HG03196 (cell line): Measurements from ENCODE around the gene CACNA1A.
"Not testable (repeated sequence)": the region's sequence is repeated elsewhere in the genome, so short reads cannot be mapped to it uniquely, and the experiment has no call there.

ENCODE experiments used
- ATAC-seq: cut with Tn5 transposase; IDR thresholded peaks from one replicate; pipeline ENCODE4 v1.9.1; 2021; ENCODE audit not compliant: unreplicated experiment

Gene CACNA1A

DNA sequence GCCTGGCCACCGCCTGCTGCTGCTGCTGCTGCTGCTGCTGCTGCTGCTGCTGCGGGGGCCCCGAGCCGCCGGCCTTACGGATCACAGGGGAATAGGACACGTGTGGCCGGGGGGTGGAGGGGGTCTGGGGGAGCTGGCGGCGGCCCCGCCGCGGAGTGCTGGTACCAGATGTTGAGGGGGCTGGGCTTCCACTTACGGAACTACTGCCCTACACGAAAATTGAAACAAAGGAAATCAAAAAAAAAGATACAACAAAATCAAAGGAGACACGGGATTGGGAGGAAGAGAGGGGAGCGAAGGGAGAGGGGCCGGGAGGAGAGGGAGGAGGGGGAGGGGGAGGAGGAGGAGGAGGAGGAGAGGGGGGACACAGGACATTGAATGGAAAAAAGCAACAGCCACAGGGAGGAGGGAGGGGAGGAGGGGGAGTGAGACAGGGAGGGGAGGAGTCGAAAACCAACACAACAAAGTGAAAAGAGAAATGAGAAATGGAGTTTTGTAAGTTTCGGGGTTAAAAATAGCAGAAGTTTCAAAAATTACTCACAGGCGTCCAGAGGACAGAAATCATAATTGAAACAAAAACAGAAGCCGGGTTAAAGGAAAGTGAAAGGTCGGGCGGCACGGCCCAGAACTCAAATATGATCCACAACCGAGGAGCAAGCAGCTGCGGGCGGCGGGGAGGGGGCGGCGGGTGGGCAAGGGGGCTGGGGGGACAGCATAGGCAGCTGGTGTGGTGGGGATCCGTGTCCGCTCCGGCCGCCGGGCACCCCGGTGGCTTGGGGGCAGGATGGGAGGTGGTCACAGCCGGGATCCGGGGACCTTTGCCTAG is 298.2 kb downstream of the CACNA1A start:
- ATAC-seq: peak; percentile 41

DNA sequence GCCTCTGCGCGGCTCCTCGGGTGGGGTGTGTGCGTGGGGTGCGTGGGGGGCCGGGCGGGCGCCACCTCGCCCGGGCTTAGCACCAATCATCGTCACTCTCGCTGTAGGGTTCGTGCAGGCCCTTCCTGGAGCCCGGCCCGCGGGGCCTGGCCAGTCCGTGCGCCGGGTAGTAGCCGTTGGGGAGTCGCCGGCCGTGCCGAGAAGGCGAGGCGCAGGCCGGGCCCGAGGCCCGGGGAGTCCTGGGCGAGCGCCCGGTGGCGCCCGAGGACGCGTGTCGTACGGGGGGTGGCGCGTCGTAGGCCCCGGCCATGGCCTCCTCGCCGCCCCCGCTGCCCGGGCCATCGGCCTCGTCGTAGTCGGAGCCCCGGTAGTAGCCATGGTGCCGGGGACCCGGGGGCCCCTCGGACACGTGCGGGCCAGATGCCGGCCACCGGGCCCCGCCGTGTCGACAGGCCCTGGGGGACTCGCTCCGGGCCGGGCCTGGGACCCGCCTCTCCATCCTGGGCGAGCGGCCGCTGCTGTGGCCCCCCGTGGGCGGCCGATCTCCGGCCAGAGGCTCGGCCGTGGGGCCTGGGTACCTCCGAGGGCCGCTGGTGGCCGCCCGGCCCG is 298.9 kb downstream of the CACNA1A start:
- ATAC-seq: no peak

DNA sequence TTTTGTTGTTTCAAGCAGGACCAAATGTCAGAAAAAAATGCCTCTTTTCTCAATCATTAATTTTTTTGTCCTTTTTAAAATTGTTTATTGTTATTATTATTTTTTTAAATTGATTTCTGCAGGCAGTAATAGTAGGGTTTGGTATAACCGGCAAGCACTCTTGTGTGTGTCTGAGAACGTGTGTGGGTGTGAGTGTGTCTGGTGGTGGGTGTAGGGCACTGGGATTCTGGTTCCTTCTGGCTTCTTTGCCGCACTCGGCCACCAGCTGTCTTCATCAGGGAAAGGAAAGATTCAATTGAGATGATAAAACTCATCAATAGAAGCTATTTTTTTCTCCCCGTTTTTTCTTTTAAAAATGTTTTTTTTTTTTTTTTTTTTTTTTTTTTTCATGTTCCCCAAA is 299.7 kb downstream of the CACNA1A start:
- no peak for ATAC-seq

DNA sequence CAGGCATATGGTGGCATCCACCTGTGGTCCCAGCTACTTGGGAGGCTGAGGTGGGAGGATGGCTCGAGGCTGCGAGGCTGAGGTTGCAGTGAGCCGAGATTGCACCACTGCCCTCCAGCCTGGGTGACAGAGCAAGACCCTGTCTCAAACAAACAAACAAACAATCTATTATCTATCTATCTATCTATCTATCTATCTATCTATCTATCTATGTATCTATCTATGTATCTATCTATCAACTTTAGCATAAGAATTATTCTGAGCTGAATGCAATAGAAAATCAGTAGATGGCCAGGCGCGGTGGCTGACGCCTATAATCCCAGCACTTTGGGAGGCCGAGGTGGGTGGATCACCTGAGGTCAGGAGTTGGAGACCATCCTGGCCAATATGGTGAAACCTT is 304.2 kb downstream of the CACNA1A start:
- ATAC-seq: not testable (repeated sequence)

DNA sequence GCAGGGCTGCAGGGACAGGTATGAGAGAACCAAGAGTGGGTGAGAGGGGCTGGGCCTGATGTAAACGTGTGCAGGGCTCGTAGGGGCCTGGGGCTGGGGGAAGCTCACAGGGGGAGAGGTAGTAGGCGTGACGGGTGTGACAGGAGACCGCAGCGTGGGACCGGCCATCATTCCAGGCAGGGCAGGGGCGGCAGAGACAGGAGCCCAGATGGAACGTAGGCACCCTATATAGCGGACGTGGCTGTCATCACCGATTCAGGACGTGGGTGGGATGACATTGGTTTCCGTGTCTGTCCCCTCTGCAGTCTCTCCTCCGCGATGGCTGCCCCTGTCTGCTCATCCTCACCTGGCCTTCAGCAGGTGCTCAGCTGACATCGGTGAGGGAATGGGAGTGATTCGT is 307.6 kb downstream of the CACNA1A start:
- no peak for ATAC-seq

DNA sequence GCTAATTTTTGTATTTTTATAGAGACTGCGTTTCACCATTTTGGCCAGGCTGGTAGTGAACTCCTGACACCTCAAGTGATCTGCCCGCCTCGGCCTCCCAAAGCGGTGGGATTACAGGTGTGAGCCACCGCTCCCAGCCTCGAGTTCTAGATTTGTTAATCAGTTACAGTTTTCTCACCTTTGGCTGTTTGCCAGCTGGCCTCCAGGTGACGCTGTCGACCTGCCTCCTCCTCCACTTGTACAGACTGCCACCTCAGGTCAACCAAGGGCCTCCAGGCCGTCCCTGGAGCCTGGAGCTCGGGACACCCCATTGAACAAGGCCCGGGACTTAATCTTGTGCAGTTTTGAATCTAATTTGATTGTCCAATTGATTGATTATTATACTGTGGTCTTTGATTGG is 310.6 kb downstream of the CACNA1A start:
- ATAC-seq: no peak

DNA sequence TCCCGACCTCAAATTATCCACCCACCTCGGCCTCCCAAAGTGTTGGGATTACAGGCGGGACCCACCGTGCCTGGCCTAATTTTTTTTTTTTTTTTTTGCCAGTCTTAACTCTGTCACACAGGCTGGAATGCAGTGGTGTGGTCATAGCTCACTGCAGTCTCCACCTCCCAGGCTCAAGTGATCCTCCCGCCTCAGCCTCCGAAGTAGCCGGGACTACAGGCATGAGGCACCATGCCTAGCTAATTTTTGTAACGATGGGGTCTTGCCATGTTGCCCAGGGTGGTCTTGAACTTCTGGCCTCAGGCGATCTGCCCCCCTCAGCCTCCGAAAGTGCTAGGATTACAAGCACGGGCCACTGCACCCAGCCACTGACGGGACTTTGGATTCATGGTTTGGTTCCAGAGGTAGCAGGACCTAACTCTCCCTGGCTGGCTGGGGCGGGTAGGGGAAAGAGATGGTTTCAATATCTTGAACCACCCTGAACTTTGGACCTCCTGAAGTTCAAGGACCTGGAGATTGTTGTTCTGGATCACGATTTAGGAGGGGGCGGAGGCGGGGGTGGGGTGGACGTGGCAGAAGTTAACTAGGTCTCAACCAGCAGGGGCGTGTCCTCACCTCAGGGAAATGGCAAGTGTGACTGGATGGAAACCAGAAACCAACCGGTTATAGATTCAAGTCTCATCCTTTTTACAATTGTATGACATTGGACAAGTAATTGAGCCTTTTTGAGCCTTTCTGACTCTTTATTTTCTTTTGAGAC is 315.3 kb downstream of the CACNA1A start:
- no peak for ATAC-seq

DNA sequence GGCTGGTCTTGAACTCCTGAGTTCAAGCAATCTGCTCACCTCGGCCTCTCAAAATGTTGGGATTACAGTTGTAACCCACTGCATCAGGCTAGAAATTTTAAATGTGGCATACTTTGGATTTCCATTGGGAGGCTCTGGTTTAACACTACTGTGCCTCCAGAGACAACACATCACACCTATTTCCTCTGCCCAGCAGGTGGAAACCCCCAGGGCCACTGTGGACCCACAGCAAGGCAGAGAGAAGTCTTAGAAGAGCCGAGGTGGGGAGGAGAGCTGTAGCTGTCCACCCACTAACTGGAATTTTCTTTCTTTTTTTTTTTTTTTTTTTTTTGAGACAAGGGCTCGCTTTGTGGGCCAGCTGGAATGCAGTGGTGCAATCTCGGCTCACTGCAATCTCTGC is 316.7 kb downstream of the CACNA1A start:
- no peak for ATAC-seq

DNA sequence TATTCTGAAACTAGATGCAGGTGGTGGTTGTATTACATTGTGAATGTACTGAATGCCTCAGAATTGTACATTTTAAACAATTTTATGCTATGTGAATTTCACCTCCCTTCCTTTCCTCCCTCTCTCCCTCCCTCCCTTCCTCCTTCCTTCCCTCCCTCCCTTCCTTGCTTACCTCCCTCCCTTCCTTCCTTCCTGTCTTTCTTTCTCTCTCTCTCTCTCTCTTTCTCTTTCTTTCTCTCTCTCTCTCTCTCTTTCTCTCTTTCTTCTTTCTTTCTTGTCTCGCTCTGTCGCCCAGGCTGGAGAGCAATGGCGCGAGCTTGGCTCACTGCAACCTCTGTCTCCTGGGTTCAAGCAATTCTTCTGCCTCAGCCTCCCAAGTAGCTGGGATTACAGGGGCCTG is 318.9 kb downstream of the CACNA1A start:
- no peak for ATAC-seq

DNA sequence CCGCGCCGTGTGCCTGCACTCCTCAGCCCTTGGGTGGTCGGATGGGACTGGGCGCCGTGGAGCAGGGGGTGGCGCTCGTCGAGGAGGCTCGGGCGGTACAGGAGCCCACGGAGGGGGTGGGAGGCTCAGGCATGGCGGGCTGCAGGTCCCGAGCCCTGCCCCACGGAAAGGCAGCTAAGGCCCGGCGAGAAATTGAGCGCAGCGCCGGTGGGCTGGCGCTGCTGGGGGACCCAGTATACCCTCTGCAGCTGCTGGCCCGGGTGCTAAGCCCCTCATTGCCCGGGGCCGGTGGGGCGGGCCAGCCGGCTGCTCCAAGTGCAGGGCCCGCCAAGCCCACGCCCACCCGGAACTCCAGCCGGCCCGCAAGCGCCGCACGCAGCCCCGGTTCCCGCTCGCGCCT is 319.6 kb downstream of the CACNA1A start:
- not testable (repeated sequence) for ATAC-seq

DNA sequence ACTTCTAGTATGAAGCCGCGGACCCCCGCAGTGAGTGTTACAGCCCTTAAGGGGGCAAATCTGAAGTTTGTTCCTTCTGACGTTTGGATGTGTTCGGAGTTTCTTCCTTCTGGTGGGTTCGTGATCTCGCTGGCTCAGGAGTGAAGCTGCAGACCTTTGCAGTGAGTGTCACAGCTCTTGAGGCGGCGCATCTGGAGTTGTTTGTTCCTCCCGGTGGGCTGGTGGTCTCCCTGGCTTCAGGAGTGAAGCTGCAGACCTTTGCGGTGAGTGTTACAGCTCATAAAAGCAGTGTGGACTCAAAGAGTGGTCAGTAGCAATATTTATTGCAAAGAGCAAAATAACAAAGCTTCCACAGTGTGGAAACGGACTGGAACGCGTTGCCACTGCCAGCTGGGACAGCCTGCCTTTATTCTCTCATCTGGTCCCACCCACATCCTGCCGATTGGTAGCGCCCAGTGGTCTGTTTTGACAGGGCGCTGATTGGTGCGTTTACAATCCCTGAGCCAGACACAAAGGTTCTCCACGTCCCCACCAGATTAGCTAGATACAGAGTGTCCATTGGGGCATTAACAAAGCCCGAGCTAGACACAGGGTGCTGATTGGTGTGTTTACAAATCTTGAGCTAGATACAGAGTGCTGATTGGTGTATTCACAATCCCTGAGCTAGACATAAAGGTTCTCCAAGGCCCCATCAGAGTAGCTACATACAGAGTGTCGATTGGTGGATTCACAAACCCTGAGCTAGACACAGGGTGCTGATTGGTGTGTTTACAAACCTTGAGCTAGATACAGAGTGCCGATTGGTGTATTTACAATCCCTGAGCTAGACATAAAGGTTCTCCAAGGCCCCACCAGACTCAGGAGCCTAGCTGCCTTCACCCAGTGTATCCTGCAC is 320.3 kb downstream of the CACNA1A start:
- ATAC-seq: not testable (repeated sequence)

DNA sequence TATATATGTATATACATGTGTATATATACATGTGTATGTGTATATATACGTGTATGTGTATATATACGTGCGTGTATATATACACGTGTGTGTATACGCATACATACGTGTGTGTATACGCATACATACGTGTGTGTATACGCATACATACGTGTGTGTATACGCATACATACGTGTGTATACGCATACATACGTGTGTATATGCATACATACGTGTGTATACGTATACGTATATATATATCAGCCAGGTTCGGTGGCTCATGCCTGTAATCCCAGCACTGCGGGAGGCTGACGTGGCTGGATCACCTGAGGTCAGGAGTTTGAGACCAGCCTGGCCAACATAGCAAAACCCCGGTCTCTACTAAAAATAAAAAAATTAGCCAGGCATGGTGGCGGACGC is 321.4 kb downstream of the CACNA1A start:
- ATAC-seq: not testable (repeated sequence)

DNA sequence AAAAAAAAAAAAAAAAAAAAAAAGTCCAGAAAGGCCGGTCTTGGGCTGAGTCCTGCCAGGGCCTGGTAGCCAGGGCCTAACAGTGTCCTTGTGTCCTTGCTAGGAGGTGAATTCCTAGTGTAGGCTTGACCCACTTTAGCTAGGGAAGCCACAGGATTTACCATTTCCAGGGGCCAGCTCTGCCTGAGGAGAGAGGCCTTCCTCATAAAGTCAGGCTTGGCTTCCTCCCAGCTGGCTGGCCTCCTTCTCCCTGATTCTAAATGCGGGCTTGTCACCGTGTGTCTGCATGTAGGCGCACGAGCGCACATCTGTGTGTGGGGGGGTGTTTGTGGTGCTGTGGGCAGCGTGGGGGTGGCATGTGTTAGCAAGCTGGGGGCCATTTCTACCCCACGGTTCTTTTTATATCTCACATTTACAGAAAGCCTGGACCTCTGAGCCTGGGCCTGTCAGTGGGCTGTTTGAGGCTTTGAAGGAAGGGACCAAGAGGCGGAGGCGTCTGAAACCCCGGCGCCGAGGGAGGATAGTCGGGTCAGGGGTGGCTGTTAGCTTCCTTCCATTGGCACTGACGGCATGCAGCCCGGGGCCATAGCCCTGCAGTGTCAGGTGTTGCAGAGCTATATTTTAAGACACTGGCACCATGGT is 324.4 kb downstream of the CACNA1A start:
- no peak for ATAC-seq

DNA sequence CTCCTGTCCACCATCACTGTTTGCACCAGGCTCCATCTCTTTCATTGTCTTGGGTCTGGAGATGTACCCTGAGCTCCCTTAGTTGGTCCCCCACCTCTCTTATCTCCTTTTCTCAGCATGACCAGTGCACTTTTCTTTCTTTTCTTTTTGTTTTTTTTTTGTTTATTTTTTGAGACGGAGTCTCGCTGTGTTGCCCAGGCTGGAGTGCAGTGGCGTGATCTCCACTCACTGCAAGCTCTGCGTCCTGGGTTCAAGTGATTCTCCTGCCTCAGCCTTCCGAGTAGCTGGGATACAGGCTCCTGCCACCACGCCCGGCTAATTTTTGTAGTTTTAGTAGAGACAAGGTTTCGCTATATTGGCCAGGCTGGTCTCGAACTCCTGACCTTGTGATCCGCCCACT is 328.0 kb downstream of the CACNA1A start:
- not testable (repeated sequence) for ATAC-seq

DNA sequence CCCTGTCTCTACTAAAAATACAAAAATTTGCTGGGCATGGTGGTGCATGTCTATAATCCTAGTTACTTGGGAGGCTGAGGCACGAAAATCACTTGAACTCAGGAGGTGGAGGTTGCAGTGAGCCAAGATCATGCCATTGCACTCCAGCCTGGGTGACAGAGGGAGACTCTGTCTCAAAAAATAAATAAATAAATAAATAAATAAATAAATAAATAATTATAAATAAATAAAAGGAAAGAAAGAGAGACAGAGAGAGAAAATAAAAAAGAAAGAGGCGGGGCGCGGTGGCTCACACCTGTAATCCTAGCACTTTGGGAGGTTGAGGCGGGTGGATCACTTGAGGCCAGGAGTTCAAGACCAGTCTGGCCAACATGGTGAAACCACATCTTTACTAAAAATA is 328.7 kb downstream of the CACNA1A start:
- ATAC-seq: not testable (repeated sequence)

DNA sequence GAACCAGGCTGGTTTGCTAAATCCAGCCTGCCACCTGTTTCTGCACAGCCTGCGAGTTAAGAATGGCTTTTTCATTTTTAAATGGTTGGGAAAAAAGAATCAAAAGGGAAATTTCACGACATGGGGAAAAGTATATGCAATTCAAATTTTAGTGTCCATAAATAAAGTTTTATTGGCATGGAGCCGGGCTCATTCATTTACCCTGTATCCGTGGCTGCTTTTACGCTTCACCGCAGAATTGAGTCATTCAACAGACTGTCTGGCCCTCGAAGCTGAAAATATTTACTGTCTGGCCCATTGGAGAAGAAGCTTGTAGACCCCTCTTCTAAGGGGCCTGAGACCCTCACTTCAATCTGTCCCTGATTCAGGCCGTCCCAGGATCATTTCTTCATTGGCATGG is 329.9 kb downstream of the CACNA1A start:
- ATAC-seq: no peak

DNA sequence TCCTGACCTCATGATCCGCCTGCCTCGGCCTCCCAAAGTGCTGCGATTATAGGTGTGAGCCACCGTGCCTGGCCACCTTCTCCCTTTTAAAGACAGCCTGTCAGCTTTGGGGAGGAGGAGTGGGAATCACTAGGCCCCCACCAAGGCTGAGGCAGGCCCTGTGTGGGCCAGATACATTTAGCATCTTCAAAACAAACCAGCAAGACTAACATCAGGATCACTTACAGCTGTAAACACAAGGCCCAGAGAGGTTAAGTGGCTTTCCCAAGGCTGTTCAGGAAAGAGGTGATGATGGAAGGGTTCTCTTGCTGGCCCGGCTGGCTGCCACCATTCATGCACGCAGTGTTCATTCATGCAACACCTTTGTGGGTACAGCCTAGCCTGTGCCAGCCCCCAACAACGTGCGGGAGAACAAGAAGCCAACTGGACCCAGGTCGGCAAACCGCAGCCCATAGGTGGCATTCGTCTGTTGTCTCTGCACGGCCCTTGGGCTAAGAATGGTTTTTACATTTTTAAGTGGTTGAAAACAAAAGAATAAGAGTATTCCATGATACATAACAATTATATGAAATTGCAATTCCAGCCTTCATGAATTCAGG is 333.0 kb downstream of the CACNA1A start:
- ATAC-seq: no peak

DNA sequence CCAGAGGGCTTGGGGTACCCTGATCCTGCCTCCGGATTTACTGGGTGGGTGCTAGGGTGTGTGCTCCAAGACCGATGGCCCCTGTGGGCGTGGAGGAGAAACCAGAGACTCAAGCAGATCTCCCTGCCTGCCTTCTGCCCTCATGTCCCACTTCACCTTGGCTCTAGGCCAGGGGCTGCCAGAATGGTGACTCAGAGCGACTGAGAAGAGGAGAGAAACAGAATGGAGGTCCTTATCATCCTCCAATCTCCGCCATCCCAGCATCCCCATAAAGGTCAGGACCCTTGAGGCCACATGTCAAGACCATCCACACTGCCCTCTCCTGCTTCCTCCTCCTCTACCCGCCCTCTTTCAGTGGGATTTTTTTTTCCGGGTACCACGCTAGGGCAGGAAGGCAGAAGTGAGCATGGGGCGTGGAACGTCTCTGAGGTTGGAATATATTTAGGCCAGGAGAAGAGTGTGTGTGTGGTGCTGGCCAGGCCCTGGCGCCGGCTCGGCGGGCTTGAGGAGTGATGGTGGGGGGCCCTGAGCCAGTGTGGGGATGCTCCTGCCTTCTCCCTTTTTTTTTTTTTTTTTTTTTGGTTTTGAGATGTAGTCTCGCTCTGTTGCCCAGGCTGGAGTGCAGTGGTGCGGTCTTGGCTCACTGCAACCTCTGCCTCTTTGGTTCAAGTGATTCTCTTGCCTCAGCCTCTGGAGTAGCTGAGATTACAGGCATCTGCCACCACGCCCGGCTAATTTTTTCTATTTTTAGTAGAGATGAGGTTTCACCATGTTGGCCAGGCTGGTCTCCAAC is 333.7 kb downstream of the CACNA1A start:
- no peak for ATAC-seq

DNA sequence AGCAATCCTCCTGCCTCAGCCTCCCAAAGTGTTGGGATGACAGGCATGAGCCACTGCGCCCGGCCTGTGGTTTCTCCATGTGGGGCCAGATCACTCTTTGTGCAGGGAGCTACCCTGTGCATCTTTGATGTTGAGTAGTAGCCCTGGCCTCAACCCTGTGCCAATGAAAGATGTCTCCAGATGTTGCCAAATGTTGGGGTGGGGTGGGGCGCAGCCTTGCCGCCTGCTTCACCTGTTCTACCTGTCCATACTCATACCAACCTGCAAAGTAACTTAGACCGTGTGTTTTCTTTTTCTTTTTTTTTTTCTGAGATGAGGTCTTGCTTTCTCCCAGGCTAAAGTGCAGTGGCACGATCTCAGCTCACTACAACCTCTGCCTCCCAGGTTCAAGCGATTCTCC is 335.1 kb downstream of the CACNA1A start:
- ATAC-seq: no peak
